SK-N-MC (cell line): ENCODE data around the gene ITIH4.

Experiments used
- DNase-seq: peaks from one replicate; pipeline ENCODE4 v3.0.0-alpha.2; 2011; ENCODE audit warnings: low read depth, low spot score
- H3K27ac ChIP-seq: fragments of 200-600 bp; sonication (generic); 2 replicates; pipeline ENCODE4 v1.5.1; 2016; ENCODE audit warnings: mixed run types
- H3K36me3 ChIP-seq: fragments of 200-600 bp; sonication (generic); 2 replicates; pipeline ENCODE4 v1.6.1; 2017; ENCODE audit warnings: antibody characterized with exemption, low read length, mixed read lengths; ENCODE audit not compliant: insufficient read depth
- H3K4me3 ChIP-seq: fragments of 200-600 bp; sonication (generic); 2 replicates; pipeline ENCODE4 v1.5.1; 2016
- H3K9ac ChIP-seq: fragments of 200-600 bp; sonication (generic); 2 replicates; pipeline ENCODE4 v1.8.0; 2017; ENCODE audit warnings: mixed run types, mixed read lengths; ENCODE audit not compliant: insufficient read length
- H3K9me3 ChIP-seq: fragments of 200-600 bp; sonication (generic); 2 replicates; pipeline ENCODE4 v1.6.1; 2017; ENCODE audit warnings: low read depth, mild to moderate bottlenecking, antibody characterized with exemption, low read length, moderate library complexity, mixed read lengths
- EZH2 ChIP-seq: fragments of 200-600 bp; sonication (generic); IDR thresholded peaks from one replicate; pipeline ENCODE4 v1.6.1; 2017; ENCODE audit warnings: antibody characterized with exemption
- FOXP2 ChIP-seq: optimal IDR thresholded peaks from 2 replicates; pipeline ENCODE3; 2011; ENCODE audit warnings: mild to moderate bottlenecking, moderate library complexity; ENCODE audit not compliant: insufficient read depth; ENCODE audit errors: extremely low read length, control extremely low read depth
- POLR2AphosphoS5 ChIP-seq: IDR thresholded peaks from 2 replicates; pipeline ENCODE4 v1.6.1; 2012; ENCODE audit warnings: mild to moderate bottlenecking, low read depth, low read length, borderline replicate concordance

The ITIH4 gene

GRCh38 chr3:52794612-52795099 lies 35.8 kb downstream of the ITIH4 start, which contains the start of gene ITIH3:
Gene ITIH3 (plus strand): TSS chr3:52794796. CDS start chr3:52794804, 8 bp downstream.
- TF ChIP-seq FOXP2 (no peak), EZH2 (no peak), POLR2AphosphoS5 (no peak)
- H3K36me3 ChIP-seq, result no peaks in the 10 kb centered on the region

GRCh38 chr3:52793702-52794611 lies 36.5 kb downstream of the ITIH4 start:
- no peak overlapping the region for H3K9ac ChIP-seq
- H3K36me3 ChIP-seq, result no peaks in the 10 kb centered on the region
- TF ChIP-seq FOXP2 (no peak), EZH2 (no peak), POLR2AphosphoS5 (no peak)
- H3K27ac ChIP-seq, result no peak overlapping the region
- no peak overlapping the region for H3K4me3 ChIP-seq
- no peak for DNase-seq
- H3K9me3 ChIP-seq, result no peaks in the 10 kb centered on the region

More at GRCh38 chr3:52794612-52795099, 35.8 kb downstream of the ITIH4 start, which contains the start of gene ITIH3:
- Histone ChIP-seq H3K9me3 (no peaks in the 10 kb centered on the region), H3K4me3 (no peak within 1 kb of the TSS), H3K9ac (no peak within 1 kb of the TSS), H3K27ac (no peak within 1 kb of the TSS)
- DNase-seq, result no peak

- no peaks in the 10 kb centered on the region for H3K36me3 ChIP-seq
- DNase-seq, result no peak
- TF ChIP-seq FOXP2, result no peak
- no peak for TF ChIP-seq EZH2
- TF ChIP-seq POLR2AphosphoS5, result no peak
- H3K9me3 ChIP-seq, result no peaks in the 10 kb centered on the region
- no peak overlapping the region for H3K4me3 ChIP-seq
- H3K27ac ChIP-seq, result no peak overlapping the region
- no peak overlapping the region for H3K9ac ChIP-seq
Observed at GRCh38 chr3:52792961-52793695, 37.3 kb downstream of the ITIH4 start.

- TF ChIP-seq POLR2AphosphoS5 (no peak), EZH2 (no peak), FOXP2 (no peak)
- DNase-seq, result no peak
- Histone ChIP-seq H3K36me3 (no peaks in the 10 kb centered on the region), H3K4me3 (no peak overlapping the region), H3K9ac (no peak overlapping the region), H3K27ac (no peak overlapping the region), H3K9me3 (no peaks in the 10 kb centered on the region)
Observed at GRCh38 chr3:52792413-52792812, 38.1 kb downstream of the ITIH4 start.

- Histone ChIP-seq H3K9ac (no peak overlapping the region), H3K27ac (no peak overlapping the region), H3K36me3 (no peaks in the 10 kb centered on the region), H3K9me3 (no peaks in the 10 kb centered on the region), H3K4me3 (no peak overlapping the region)
- TF ChIP-seq EZH2 (no peak), POLR2AphosphoS5 (no peak), FOXP2 (no peak)
- no peak for DNase-seq
Observed at GRCh38 chr3:52791928-52792327, 38.5 kb downstream of the ITIH4 start.

DNA sequence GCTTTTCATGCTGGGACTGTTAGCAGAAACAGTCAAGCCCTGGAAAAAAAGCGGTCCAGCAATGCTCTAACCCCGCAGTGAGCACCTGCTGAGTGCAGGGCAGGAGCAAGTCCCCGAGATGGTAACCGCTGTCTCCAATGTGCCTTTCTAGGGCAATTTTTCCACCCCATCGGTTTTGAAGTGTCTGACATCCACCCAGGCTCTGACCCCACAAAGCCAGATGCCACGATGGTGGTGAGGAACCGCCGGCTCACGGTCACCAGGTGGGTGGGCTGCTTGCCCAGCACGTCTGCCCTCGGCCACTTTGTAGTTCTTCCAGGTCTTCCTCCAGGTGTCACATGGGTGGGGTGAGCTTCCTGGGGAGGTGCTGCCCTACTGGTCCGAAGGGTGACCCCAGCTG lies 39.1 kb downstream of the ITIH4 start:
- Histone ChIP-seq H3K27ac (no peak overlapping the region), H3K36me3 (no peaks in the 10 kb centered on the region), H3K9me3 (no peaks in the 10 kb centered on the region), H3K9ac (no peak overlapping the region), H3K4me3 (no peak overlapping the region)
- TF ChIP-seq FOXP2 (no peak), EZH2 (no peak), POLR2AphosphoS5 (no peak)
- no peak for DNase-seq

DNA sequence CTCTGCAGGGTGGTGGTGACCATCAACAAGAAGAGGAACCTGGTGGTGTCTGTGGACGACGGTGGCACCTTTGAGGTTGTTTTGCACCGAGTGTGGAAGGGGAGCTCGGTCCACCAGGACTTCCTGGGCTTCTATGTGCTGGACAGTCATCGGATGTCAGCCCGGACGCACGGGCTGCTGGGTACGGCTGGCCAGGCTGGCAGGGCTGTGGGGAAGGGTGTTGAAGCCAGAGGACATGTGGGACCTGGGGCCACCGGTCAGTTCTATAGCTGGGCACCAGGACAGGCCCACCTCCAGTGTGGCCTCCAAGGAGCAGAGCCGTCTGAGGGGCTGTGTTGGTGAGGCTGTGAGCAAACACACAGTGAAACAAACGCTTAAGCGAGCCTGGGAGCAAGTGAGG lies 39.7 kb downstream of the ITIH4 start:
- Histone ChIP-seq H3K9ac (no peak overlapping the region), H3K9me3 (no peaks in the 10 kb centered on the region), H3K27ac (no peak overlapping the region), H3K36me3 (no peaks in the 10 kb centered on the region), H3K4me3 (no peak overlapping the region)
- TF ChIP-seq POLR2AphosphoS5 (no peak), FOXP2 (no peak), EZH2 (no peak)
- no peak for DNase-seq

DNA sequence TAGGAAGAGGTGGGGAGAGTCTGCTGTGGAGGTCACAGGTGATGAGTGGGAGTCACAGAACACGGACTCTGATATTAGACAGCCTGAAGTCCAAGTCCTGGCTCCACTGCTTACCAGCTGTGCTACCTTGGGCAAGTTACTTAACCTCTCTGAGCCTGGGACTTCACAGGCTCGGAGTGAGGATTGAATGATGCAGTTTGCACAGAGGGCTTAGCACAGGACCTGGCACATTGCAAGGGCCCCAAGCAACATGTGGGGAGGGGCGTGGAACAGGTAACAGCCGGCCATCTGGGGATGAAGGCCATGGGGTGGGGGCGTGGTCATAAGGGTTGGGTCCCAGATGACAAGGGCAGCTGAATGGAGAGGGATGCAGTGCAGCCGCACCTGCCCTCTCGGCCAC lies 40.1 kb downstream of the ITIH4 start:
- H3K4me3 ChIP-seq, result no peak overlapping the region
- H3K27ac ChIP-seq, result no peak overlapping the region
- TF ChIP-seq POLR2AphosphoS5, result no peak
- no peak for TF ChIP-seq EZH2
- no peak for TF ChIP-seq FOXP2
- H3K9me3 ChIP-seq, result no peaks in the 10 kb centered on the region
- no peaks in the 10 kb centered on the region for H3K36me3 ChIP-seq
- no peak overlapping the region for H3K9ac ChIP-seq
- DNase-seq, result no peak

GRCh38 chr3:52789746-52790040 lies 40.8 kb downstream of the ITIH4 start:
- Histone ChIP-seq H3K4me3 (no peak overlapping the region), H3K9me3 (no peaks in the 10 kb centered on the region), H3K27ac (no peak overlapping the region), H3K36me3 (no peaks in the 10 kb centered on the region), H3K9ac (no peak overlapping the region)
- TF ChIP-seq EZH2 (no peak), FOXP2 (no peak), POLR2AphosphoS5 (no peak)
- no peak for DNase-seq
